IMR-90 (cell line): Measurements from ENCODE around the gene KRI1.

Source experiments
- CHD1 ChIP-seq: IDR thresholded peaks from 2 replicates; pipeline ENCODE4 v1.6.1; 2012; ENCODE audit warnings: low read depth, low read length, improper control_type of control experiment
- FOS ChIP-seq: fragments of 150-350 bp; IDR thresholded peaks from 2 replicates; pipeline ENCODE4 v1.6.1; 2016; ENCODE audit warnings: low read depth, low read length
- MAZ ChIP-seq: IDR thresholded peaks from 2 replicates; pipeline ENCODE4 v1.6.1; 2012; ENCODE audit warnings: low read depth, mild to moderate bottlenecking, low read length, improper control_type of control experiment, moderate library complexity, borderline replicate concordance
- NFE2L2 ChIP-seq: fragments of 150-350 bp; IDR thresholded peaks from 2 replicates; pipeline ENCODE4 v1.6.1; 2016; ENCODE audit warnings: low read depth, mild to moderate bottlenecking, low read length
- RFX5 ChIP-seq: IDR thresholded peaks from 2 replicates; pipeline ENCODE4 v1.8.0; 2012; ENCODE audit warnings: low read depth, mild to moderate bottlenecking, low read length, moderate library complexity
- SMC3 ChIP-seq: fragments of 150-350 bp; IDR thresholded peaks from 2 replicates; pipeline ENCODE4 v1.6.1; 2016; ENCODE audit warnings: low read depth, mild to moderate bottlenecking, antibody characterized with exemption, low read length, moderate library complexity
- TF ChIP-seq, protein P1 (sequence below): conservative IDR thresholded peaks from 2 replicates; pipeline ENCODE4 v1.5.1; 2012; ENCODE audit warnings: mild to moderate bottlenecking, low read depth, low read length, improper control_type of control experiment

DNA sequence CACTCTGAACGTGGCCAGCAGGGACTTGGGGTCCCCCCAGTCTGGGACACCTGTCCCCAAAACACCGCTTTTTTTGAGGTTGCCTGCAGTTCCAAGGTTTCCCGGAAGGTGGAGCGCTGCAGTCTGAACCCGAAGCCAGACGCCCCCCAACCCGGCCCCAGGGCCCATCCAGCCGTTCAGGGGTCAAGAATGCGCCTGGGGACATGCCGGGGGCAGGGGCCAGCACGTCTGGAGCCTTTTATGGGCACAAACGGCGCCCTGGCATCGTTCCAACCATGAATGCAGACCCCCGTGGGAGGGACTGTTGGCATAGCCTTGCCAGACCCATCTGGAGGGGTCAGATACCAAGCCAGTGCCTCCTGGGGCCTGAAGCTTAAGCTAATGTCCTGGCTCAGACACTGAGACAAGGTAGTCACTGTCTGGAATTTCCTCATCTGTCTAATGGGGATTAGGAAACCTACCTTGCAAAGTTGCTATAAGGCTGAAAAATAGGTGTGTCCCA is 55.5 kb downstream of the KRI1 start:
- TF ChIP-seq, protein P1, sequence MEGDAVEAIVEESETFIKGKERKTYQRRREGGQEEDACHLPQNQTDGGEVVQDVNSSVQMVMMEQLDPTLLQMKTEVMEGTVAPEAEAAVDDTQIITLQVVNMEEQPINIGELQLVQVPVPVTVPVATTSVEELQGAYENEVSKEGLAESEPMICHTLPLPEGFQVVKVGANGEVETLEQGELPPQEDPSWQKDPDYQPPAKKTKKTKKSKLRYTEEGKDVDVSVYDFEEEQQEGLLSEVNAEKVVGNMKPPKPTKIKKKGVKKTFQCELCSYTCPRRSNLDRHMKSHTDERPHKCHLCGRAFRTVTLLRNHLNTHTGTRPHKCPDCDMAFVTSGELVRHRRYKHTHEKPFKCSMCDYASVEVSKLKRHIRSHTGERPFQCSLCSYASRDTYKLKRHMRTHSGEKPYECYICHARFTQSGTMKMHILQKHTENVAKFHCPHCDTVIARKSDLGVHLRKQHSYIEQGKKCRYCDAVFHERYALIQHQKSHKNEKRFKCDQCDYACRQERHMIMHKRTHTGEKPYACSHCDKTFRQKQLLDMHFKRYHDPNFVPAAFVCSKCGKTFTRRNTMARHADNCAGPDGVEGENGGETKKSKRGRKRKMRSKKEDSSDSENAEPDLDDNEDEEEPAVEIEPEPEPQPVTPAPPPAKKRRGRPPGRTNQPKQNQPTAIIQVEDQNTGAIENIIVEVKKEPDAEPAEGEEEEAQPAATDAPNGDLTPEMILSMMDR = peak; percentile 47
- TF ChIP-seq FOS (no peak), CHD1 (no peak), RFX5 (no peak), MAZ (no peak), SMC3 (peak; percentile 37; the same call in 1 of the 2 replicates), NFE2L2 (no peak)
